NCI-H748 treated with DMSO at 0.1 percent for 48 hours (cell line): ENCODE results near the gene METAP1D.
A peak's percentile ranks its signal among the peaks of the same experiment; 100 is the strongest.
"Not testable (repeated sequence)": the region's sequence is repeated elsewhere in the genome, so short reads cannot be mapped to it uniquely, and the experiment has no call there.

Source experiments
- DNase-seq: peaks from one replicate; lab custom pipeline; 2025; lab: John Stamatoyannopoulos, UW

The METAP1D gene

GRCh38 chr2:172102391-172103359 is 102.9 kb downstream of the METAP1D start, which contains the start of gene DLX2:
Gene DLX2, minus strand, starts transcription at chr2:172102900. Its CDS starts 362 bp downstream, at chr2:172102538.
- DNase-seq: peak; percentile 97

DNA sequence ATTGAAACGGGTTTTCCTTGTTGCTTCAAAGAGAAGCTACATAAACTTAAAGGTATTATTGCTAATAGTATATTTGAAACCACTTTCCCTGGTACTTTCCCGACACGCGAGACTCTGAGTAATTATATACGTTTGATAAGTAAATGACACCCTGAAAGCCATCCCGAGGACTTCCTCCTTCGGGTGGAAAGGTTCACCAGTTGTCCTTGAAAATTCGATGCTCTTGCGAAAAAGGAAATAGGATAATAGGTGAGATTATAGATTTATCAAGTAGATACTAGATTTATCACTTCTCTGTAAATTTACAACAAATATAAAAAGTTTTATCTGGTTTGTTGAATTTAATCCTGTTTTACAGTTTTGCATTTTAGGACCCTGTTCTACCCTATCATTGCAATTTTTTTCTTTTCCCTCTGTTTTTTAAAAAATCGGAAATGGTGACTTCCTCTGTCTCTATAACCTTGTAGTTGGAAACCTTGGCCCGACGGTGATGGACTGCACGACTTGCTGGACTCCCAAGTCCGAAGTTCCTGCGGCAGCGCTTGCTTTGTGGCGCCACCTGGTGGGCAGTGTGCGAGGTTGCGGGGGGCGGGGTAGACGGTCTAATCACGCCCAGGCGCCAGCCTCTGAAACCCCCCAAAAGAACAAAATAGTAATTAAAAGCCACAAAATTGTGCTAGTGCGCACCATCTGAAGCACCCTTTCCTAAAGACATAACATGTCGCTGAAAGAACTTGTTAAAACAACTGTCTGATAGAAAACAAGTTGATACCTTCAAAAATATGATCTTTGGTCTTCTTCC is 103.9 kb downstream of the METAP1D start:
- peak; percentile 82 for DNase-seq

DNA sequence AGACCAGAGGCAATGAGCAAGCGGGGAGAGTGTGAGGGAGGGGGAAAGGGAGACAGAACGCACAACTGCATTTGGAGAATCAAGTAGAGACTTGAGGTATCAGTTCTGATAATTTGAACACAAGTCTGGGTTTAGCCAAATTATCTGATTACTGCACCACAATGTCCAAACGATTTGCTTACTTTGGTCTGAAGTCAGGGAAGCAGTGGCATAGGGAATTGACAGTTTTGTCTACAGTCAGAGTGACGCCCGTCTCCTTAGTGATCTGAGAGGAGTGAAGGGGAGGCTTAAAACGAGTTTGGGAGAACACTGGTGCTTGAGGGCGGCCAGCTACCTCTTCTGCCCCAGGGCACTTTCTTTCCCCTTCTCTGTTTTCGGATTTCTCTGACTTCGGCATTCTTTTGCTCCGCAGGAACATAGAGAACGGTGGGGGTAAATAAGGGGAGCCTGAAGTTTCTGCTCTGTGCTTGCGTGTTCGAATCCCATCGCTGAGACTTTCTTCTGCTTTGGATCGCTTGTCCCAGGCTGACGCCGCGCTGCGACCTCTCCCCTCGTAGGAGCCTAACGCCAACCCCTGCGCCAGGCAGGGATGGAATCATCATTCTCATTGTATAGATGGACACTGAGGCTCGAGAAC is 105.8 kb downstream of the METAP1D start:
- no peak for DNase-seq

DNA sequence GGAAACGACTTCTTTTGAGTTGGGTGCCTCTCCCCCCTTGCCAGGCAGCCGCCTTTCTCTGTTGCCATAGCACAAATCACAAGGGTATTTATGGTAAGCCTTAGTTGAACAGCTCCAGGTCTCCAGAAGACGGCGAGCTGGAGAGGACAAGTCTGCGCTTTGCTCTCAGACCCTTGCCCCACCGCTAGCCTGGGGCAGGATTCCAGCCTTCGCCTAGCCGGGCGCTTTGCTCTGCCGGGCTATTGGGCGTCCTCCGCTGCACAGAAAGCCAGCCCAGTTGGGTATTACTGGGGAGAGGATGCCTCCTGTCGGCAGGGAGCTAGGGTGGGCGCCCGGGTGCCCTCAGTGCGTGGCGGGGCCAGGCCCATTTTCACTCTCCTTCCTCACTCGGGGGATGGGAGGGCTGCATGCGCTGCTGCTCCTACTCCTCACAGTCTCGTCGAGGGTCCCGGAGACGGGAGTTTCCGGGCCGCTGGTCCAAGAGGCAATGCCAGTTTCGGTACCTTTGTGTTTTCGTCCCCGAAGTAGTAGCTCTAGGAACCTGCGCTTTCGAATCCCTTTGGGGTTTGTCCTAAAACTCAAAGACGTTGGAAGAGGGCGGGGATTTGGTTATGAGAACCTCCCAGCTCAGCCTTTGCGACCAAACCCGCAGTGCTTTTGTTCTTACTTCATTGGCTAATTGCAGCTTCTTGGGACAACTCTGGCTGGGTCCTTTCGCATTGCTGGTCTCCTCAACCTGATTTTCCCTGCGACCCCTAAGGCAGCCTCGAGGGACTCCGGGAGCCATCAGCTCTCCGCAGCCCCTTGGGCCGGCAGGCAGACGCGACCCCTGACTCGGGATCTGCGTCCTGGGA is 106.6 kb downstream of the METAP1D start:
- DNase-seq: no peak

DNA sequence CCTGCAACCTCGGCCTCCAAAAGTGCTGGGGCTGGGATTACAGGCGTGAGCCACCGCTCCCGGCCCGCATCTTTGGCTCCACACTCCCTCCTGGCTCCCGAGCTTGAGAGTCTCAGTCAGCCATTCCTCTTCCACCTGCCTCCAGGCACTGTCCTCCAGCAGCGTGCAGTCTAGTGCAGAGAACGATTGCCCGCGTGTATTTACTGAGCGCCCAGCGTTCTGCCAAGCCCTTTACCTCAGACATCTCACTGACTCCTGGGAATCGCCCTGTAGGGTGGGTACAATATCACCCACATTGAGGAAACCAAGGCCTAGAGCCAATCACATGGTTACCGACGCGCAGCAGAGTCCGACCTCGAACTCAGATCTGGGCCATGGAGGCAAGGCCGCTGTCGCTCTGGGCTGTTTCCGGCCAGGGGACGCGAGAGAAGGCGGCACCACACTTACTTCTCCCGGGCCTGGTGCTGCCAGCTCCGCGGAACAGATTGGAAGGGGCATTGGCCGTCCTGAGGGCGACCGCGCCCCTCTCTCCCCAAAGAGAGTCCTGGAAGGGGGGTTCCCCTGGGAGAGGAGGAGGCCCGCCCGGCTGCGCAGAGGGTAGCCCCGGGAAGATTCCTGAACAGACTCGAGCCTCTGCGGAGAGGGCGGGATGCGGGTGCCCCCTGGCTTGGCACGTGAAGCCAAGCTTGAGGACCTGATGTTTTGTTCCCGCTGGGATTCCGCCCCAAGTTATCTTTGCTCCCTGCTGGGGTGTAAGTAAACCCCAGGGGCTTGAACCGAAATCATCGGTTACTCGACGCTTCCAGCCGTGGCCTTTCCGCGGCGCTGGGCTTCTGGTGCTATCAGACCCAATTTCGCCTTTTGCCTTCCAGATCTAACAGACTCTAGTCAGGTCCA is 108.2 kb downstream of the METAP1D start:
- no peak for DNase-seq

DNA sequence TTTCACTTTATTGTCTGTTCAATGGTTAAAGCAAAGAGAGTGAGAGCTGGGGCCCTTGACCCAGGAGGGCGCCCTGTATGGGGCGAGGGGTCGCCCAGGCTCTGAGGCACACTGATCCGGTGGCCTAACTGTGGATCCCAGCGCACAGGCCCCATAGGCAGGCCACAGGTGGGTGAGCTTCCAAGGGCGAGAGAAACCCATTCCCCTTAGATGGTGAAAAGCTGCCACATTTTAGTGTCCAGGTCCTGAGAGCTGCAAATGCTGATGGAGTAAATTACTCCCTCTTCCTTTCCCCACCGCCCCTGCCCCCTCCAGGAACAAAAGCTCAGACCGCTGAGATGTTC is 108.8 kb downstream of the METAP1D start:
- DNase-seq: no peak

GRCh38 chr2:172109256-172109987 is 109.7 kb downstream of the METAP1D start:
- DNase-seq: no peak

- no peak for DNase-seq
Observed at GRCh38 chr2:172109988-172110811, 110.4 kb downstream of the METAP1D start.

- peak; percentile 14 for DNase-seq
Observed at GRCh38 chr2:172113617-172114016, 113.9 kb downstream of the METAP1D start.

DNA sequence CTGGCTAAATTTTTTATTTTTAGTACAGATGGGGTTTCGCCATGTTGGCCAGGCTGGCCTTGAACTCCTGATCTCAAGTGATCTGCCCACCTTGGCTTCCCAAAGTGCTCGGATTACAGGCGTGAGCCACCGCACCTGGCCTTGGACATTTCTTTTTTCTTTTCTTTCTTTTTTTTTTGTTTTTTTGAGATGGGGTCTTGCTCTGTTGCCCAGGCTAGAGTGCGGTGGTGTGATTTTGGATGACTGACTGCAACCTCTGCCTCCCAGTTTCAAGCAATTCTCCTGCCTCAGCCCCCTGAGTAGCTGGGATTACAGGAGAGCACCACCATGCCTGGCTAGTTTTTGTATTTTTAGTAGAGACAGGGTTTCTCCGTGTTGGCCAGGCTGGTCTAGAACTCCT is 114.4 kb downstream of the METAP1D start:
- not testable (repeated sequence) for DNase-seq

DNA sequence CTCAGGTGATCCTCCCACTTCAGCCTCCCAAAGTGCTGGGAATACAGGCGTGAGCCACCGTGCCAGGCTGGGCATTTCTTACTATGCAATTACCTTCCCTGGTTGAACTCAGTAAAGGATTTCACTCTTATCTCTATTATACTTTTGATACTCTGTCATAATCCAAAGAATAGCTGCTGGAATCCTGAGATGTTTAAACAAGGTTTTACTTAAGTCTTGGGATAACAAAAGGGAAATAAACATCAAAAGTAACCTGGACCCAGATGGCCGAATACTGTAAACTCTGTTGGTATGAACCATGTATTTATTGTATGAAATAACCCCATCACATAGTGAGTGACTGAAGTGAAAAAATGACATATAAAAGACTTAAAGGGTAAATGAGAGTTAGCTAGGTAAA is 114.8 kb downstream of the METAP1D start:
- DNase-seq: no peak

DNA sequence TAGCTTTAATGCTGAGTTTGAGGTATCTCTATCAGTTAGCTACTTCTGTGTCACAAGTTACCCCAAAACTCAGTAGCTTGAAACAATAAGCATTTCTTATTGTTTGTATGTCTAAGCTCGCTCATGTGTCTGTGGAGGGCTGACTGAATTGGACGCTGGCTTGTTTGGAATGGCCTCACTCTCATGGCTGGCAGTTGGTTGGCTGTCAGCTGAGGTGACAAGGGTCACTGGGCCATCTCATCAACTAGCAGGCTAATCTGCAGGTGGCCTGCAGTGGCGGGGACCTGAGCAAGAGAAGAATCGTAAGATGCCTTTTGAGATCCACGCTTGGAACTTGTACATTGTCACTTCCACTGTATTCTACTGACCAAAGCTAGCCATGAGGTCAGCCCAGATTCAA is 116.4 kb downstream of the METAP1D start:
- DNase-seq: no peak

- DNase-seq: no peak
Observed at GRCh38 chr2:172119089-172119488, 119.3 kb downstream of the METAP1D start.

DNA sequence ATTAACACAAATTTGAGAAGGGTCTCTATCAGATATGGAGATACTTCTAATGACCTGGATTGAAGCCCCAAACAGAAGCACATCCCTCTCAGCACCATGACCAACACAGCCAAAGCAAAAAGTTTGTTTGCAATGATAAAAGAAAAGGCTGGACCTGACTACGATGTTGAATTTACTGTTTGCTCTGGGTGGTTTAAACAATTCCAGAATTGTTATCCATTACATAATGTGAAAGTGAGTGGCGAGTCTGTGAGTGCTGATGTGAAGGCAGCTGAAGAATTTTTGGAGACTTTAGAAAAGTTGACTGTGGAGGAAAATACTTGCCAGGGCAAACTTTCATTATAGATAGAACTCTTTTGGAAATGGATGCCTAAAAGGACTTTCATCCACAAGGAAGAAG is 120.4 kb downstream of the METAP1D start:
- no peak for DNase-seq

GRCh38 chr2:172128484-172128883 is 128.7 kb downstream of the METAP1D start:
- DNase-seq: no peak

GRCh38 chr2:172129404-172129803 is 129.7 kb downstream of the METAP1D start:
- no peak for DNase-seq
